Mammary epithelial cell (primary cell): ENCODE results near the gene CBX2.

Experiments used
- EZH2 ChIP-seq: IDR thresholded peaks from 2 replicates; pipeline ENCODE4 v1.6.1; 2012; ENCODE audit warnings: low read length, inconsistent platforms, borderline replicate concordance
- TF ChIP-seq, protein P1 (sequence below), 2 donors: IDR thresholded peaks in 1 of 2; conservative IDR thresholded peaks in 1 of 2; 2 replicates each; pipeline ENCODE4 v1.5.1; 2011 to 2012; ENCODE audit warnings: inconsistent platforms in 2 of 2, low read length in 2 of 2, mild to moderate bottlenecking in 2 of 2, control low read depth in 1 of 2, low read depth in 1 of 2; ENCODE audit not compliant: insufficient read depth in 1 of 2; ENCODE audit errors: extremely low read depth in 1 of 2

DNA sequence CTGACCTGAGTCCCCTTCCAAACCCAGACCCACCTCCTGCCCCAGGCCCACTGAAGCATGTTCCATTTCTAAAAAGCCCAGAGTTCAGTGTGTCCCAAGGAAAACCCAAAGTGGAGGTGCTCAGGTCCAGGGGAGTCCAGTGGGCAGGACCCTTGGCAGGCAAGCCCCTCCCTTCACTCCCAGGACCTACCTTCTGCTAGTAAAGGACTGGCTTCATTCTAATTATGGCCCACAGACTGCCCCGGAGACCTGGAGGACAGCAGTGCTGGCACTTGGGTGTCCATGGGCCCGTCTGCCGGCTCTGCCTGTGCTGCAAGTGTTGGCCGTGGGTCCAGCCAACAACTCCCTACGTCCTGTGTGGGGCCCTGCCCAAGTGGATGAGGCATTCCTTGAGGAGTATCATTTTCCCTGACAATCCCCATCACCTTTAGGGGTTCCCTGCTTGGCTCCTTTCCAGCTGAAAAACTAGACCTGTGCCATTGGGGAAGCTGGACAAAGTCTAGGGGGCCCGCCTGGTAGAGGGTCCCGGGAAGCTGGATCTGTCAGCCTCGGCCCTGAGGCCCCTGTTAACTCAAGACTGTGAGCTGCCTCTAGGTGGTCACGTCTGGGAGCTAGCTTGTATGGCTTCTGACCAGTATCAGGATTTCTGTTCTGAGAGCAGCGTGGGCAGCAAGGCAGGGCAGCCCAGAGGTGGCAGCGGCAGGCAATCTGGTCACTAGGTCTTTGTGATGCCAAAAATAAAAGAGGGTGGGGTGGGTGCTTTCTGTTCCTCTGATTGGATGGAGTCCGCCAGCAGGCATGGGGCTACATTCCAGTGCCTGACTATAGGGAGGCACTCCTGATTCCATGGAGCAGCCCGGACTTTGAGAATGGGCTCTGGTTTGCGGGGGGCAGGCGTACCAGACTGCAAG lies 8.2 kb downstream of the CBX2 start:
- TF ChIP-seq, protein P1, sequence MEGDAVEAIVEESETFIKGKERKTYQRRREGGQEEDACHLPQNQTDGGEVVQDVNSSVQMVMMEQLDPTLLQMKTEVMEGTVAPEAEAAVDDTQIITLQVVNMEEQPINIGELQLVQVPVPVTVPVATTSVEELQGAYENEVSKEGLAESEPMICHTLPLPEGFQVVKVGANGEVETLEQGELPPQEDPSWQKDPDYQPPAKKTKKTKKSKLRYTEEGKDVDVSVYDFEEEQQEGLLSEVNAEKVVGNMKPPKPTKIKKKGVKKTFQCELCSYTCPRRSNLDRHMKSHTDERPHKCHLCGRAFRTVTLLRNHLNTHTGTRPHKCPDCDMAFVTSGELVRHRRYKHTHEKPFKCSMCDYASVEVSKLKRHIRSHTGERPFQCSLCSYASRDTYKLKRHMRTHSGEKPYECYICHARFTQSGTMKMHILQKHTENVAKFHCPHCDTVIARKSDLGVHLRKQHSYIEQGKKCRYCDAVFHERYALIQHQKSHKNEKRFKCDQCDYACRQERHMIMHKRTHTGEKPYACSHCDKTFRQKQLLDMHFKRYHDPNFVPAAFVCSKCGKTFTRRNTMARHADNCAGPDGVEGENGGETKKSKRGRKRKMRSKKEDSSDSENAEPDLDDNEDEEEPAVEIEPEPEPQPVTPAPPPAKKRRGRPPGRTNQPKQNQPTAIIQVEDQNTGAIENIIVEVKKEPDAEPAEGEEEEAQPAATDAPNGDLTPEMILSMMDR (conservative IDR thresholded peaks at IDR 0.05 in 1 of 2, IDR thresholded peaks at IDR 0.05 in 1 of 2; ENCODE audit: extremely low read depth in 1 of 2, insufficient read depth in 1 of 2, low read depth in 1 of 2, low read length in 2 of 2), result no peak
- TF ChIP-seq EZH2, result no peak
